Thoracic aorta (tissue), 2 donors: ENCODE results near the gene COL18A1. TPM values are rescaled to one million over a fixed set of nuclear protein-coding genes. Genes with fewer than 3 reads are reported as not detected.

ENCODE experiments used
- ATAC-seq: fragments of 150-250 bp; one replicate; pipeline ENCODE4 v1.8.0; 2017; ENCODE audit warnings: low read depth; ENCODE audit not compliant: insufficient number of reproducible peaks, low FRiP score
- DNase-seq: peaks from one replicate; pipeline ENCODE4 v3.0.0-alpha.2; 2020; ENCODE audit warnings: low spot score
- H3K27ac ChIP-seq, 2 donors: fragments of 200-600 bp; sonication (generic); 1 replicate in 1 of 2; 2 replicates in 1 of 2; pipeline ENCODE4 v1.5.1; 2016; ENCODE audit warnings: mild to moderate bottlenecking in 2 of 2, moderate library complexity in 2 of 2
- H3K27me3 ChIP-seq: fragments of 200-600 bp; sonication (generic); replicated peaks from 2 replicates; pipeline ENCODE4 v1.6.0; 2016; ENCODE audit warnings: mild to moderate bottlenecking; ENCODE audit not compliant: insufficient read depth
- H3K36me3 ChIP-seq: fragments of 200-600 bp; sonication (generic); one replicate; pipeline ENCODE4 v1.5.1; 2016
- H3K4me1 ChIP-seq, 2 donors: fragments of 200-600 bp; sonication (generic); 1 replicate in 1 of 2; 2 replicates in 1 of 2; pipeline versions ENCODE4 v1.5.1 to v1.6.0; 2016; ENCODE audit warnings: low read depth in 2 of 2, mild to moderate bottlenecking in 1 of 2; ENCODE audit not compliant: control insufficient read depth in 1 of 2
- H3K4me3 ChIP-seq: fragments of 200-600 bp; sonication (generic); 2 replicates; pipeline ENCODE4 v1.5.1; 2016; ENCODE audit warnings: mild to moderate bottlenecking
- H3K9me3 ChIP-seq: fragments of 200-600 bp; sonication (generic); 2 replicates; pipeline ENCODE4 v1.5.1; 2016
- CTCF ChIP-seq: fragments of 200-600 bp; sonication (generic); IDR thresholded peaks from one replicate; pipeline ENCODE4 v1.5.1; 2019; ENCODE audit warnings: antibody characterized with exemption
- total RNA-seq, 2 donors: library from RNA; depleted of rRNA; stranded (reverse); fragments of >200 nt; gene quantifications; one replicate each; pipeline versions ENCODE4 v1.1.0 to v1.2.3, GENCODE V29; 2016

COL18A1 gene
- total RNA-seq, 2 donors from 2014 or later, result 507 to 811 TPM

GRCh38 chr21:45370575-45370974 is 34.4 kb upstream of the COL18A1 start:
- Histone ChIP-seq H3K36me3 (no peaks in the 10 kb centered on the region), H3K4me3 (no peak overlapping the region), H3K27me3 (no peaks in the 10 kb centered on the region), H3K4me1 (peaks cover 4 to 21% of the 10 kb centered on the region in 2 donors), H3K9me3 (no peaks in the 10 kb centered on the region), H3K27ac (no peak overlapping the region)
- DNase-seq (no peak), ATAC-seq (no peak)
- TF ChIP-seq CTCF, result no peak

- ATAC-seq (no peak), DNase-seq (no peak)
- no peak for TF ChIP-seq CTCF
- Histone ChIP-seq H3K4me1 (peaks cover 4 to 16% of the 10 kb centered on the region in 2 donors), H3K9me3 (no peaks in the 10 kb centered on the region), H3K27ac (no peak overlapping the region), H3K4me3 (no peak overlapping the region), H3K27me3 (no peaks in the 10 kb centered on the region), H3K36me3 (no peaks in the 10 kb centered on the region)
Observed at GRCh38 chr21:45371081-45371480, 33.9 kb upstream of the COL18A1 start.

- no peak overlapping the region for H3K4me3 ChIP-seq
- no peak for TF ChIP-seq CTCF
- H3K36me3 ChIP-seq, result no peaks in the 10 kb centered on the region
- ATAC-seq, result no peak
- no peaks in the 10 kb centered on the region for H3K9me3 ChIP-seq
- H3K4me1 ChIP-seq, result peaks cover 4 to 12% of the 10 kb centered on the region in 2 donors
- no peaks in the 10 kb centered on the region for H3K27me3 ChIP-seq
- DNase-seq, result no peak
- H3K27ac ChIP-seq, result no peak overlapping the region
Observed at GRCh38 chr21:45371655-45372054, 33.3 kb upstream of the COL18A1 start.

GRCh38 chr21:45372732-45373355 is 32.1 kb upstream of the COL18A1 start:
- no peaks in the 10 kb centered on the region for H3K36me3 ChIP-seq
- H3K9me3 ChIP-seq, result no peaks in the 10 kb centered on the region
- H3K27me3 ChIP-seq, result no peaks in the 10 kb centered on the region
- no peak overlapping the region for H3K4me3 ChIP-seq
- ATAC-seq, result no peak
- TF ChIP-seq CTCF, result no peak
- no peak overlapping the region for H3K27ac ChIP-seq
- H3K4me1 ChIP-seq, result peaks cover 0 to under 1% of the 10 kb centered on the region in 2 donors
- no peak for DNase-seq

- Histone ChIP-seq H3K4me1 (no peaks in the 10 kb centered on the region), H3K36me3 (no peaks in the 10 kb centered on the region), H3K27me3 (no peaks in the 10 kb centered on the region), H3K27ac (no peak overlapping the region), H3K9me3 (no peaks in the 10 kb centered on the region), H3K4me3 (no peak overlapping the region)
- no peak for ATAC-seq
- DNase-seq, result no peak
- TF ChIP-seq CTCF, result no peak
Observed at GRCh38 chr21:45373991-45374816, 30.8 kb upstream of the COL18A1 start.
